Measurements from ENCODE around the gene RAPGEF1. TPM values are rescaled to one million over a fixed set of nuclear protein-coding genes. Genes with fewer than 3 reads are reported as not detected.

The RAPGEF1 gene
- total RNA-seq, 1 experiment from 2014 or later, result 11.5 TPM

GRCh38 chr9:131587906-131588305 lies 152.0 kb downstream of the RAPGEF1 start:
- DNase-seq (ENCODE audit: low read depth), result no peak

- no peak for DNase-seq (ENCODE audit: low read depth)
Observed at GRCh38 chr9:131587331-131587730, 152.5 kb downstream of the RAPGEF1 start.

GRCh38 chr9:131585375-131585774 lies 154.5 kb downstream of the RAPGEF1 start:
- DNase-seq (ENCODE audit: low read depth), result peak; percentile 18

- DNase-seq (ENCODE audit: low read depth), result no peak
Observed at GRCh38 chr9:131584858-131585257, 155.0 kb downstream of the RAPGEF1 start.

GRCh38 chr9:131583836-131584555 lies 155.9 kb downstream of the RAPGEF1 start:
- DNase-seq (ENCODE audit: low read depth), result no peak

GRCh38 chr9:131583337-131583645 lies 156.6 kb downstream of the RAPGEF1 start:
- DNase-seq (ENCODE audit: low read depth), result no peak

GRCh38 chr9:131582466-131583336 lies 157.2 kb downstream of the RAPGEF1 start:
- no peak for DNase-seq (ENCODE audit: low read depth)

GRCh38 chr9:131582056-131582455 lies 157.8 kb downstream of the RAPGEF1 start:
- DNase-seq (ENCODE audit: low read depth), result no peak

- DNase-seq (ENCODE audit: low read depth), result no peak
Observed at GRCh38 chr9:131580358-131580757, 159.5 kb downstream of the RAPGEF1 start.

- DNase-seq (ENCODE audit: low read depth), result no peak
Observed at GRCh38 chr9:131579789-131580211, 160.1 kb downstream of the RAPGEF1 start.

- no peak for DNase-seq (ENCODE audit: low read depth)
Observed at GRCh38 chr9:131578731-131579504, 161.0 kb downstream of the RAPGEF1 start.

GRCh38 chr9:131578021-131578420 lies 161.9 kb downstream of the RAPGEF1 start:
- no peak for DNase-seq (ENCODE audit: low read depth)

- no peak for DNase-seq (ENCODE audit: low read depth)
Observed at GRCh38 chr9:131577005-131578000, 162.6 kb downstream of the RAPGEF1 start.

- DNase-seq (ENCODE audit: low read depth), result no peak
Observed at GRCh38 chr9:131575946-131576853, 163.7 kb downstream of the RAPGEF1 start.

- no peak for DNase-seq (ENCODE audit: low read depth)
Observed at GRCh38 chr9:131574730-131575640, 164.9 kb downstream of the RAPGEF1 start.

GRCh38 chr9:131567910-131568309 lies 172.0 kb downstream of the RAPGEF1 start:
- DNase-seq (ENCODE audit: low read depth), result no peak

GRCh38 chr9:131566158-131566557 lies 173.7 kb downstream of the RAPGEF1 start:
- DNase-seq (ENCODE audit: low read depth), result no peak

GRCh38 chr9:131565369-131565768 lies 174.5 kb downstream of the RAPGEF1 start:
- DNase-seq (ENCODE audit: low read depth), result no peak
